Measurements from ENCODE around the gene NPAS1. TPM values are rescaled to one million over a fixed set of nuclear protein-coding genes. Genes with fewer than 3 reads are reported as not detected.

Gene NPAS1
- total and polyA plus RNA-seq, 2 of the 8 experiments (the other 6 are each of a cell fraction or from before 2014, with no cell fraction given), result 9.9 to 13.9 TPM

GRCh38 chr19:47047763-47048405 is 28.2 kb downstream of the NPAS1 start:
- Histone ChIP-seq H3K27ac (ENCODE audit: low read depth, low read length) (no peak overlapping the region), H3K14ac (ENCODE audit: insufficient read length) (no peak overlapping the region), H3K18ac (ENCODE audit: extremely low read depth, low read length) (peak overlapping the region; percentile 51; the same call in 1 of the 2 replicates), H3K79me2 (ENCODE audit: control insufficient read depth in 1 of 2, insufficient read depth in 2 of 2, low read length in 2 of 2) (peaks cover 0 to 10% of the 10 kb centered on the region in 2 experiments; a peak in 2 of 4 replicates), H3K23ac (ENCODE audit: insufficient read length) (no peak overlapping the region), H2BK120ac (replicated peaks; ENCODE audit: low read depth, low read length) (no peak overlapping the region), H2AFZ (ENCODE audit: low read length) (peak overlapping the region; percentile 60; the same call in 1 of the 2 replicates), H4K5ac (ENCODE audit: insufficient read length, low read depth, low read length) (no peak overlapping the region), H3K4ac (replicated peaks; ENCODE audit: insufficient read length, low read depth, low read length) (no peak overlapping the region), H2BK5ac (ENCODE audit: low read depth, low read length) (no peak overlapping the region), H4K20me1 (replicated peaks in 1 of 2; ENCODE audit: control insufficient read depth in 1 of 2, insufficient read depth in 2 of 2, low read length in 2 of 2) (peaks cover 0 to 3% of the 10 kb centered on the region in 2 experiments), H3K27me3 (replicated peaks in 1 of 4; ENCODE audit: control insufficient read depth in 3 of 4, extremely low read depth in 1 of 4, insufficient read depth in 3 of 4, low read length in 3 of 4) (no peaks in the 10 kb centered on the region), H3K4me1 (replicated peaks in 1 of 4; ENCODE audit: control insufficient read depth in 3 of 4, insufficient read depth in 4 of 4, low read length in 3 of 4) (peaks cover 0 to 5% (median 4%) of the 10 kb centered on the region in 4 experiments; a peak in 3 of 7 replicates), H3K79me1 (ENCODE audit: low read depth, low read length) (peaks cover 6% of the 10 kb centered on the region), H3K9ac (replicated peaks in 1 of 4; ENCODE audit: extremely low read depth in 1 of 4, low read depth in 3 of 4, low read length in 3 of 4) (peak overlapping the region in 3 of 4 experiments; percentile 45 to 77 (median 51); a peak in 6 of 7 replicates), H4K8ac (ENCODE audit: extremely low read depth, insufficient read depth, low read length) (peak overlapping the region; percentile 88; the same call in 1 of the 2 replicates), H3K9me3 (ENCODE audit: insufficient read depth in 2 of 2, low read depth in 1 of 2, low read length in 1 of 2) (no peaks in the 10 kb centered on the region), H2AK5ac (ENCODE audit: low read depth, low read length) (0 out of 2 replicates have a peak overlapping the region, but pooled peaks have one; percentile 32), H3K4me3 (ENCODE audit: extremely low read depth in 1 of 4, insufficient read depth in 2 of 4, low read depth in 3 of 4, low read length in 4 of 4) (peak overlapping the region; percentile 62 to 88 (median 80)), H2BK15ac (ENCODE audit: low read length) (no peak overlapping the region), H2BK12ac (ENCODE audit: low read depth, low read length) (no peak overlapping the region), H3K23me2 (ENCODE audit: low read depth, low read length) (peaks cover 4% of the 10 kb centered on the region), H2BK20ac (ENCODE audit: low read length) (no peak overlapping the region), H3K56ac (replicated peaks; ENCODE audit: insufficient read length, low read depth, low read length) (no peak overlapping the region), H3K4me2 (ENCODE audit: insufficient read depth in 1 of 2, low read depth in 2 of 2, low read length in 2 of 2) (peak overlapping the region; percentile 70 to 88), H4K91ac (replicated peaks; ENCODE audit: insufficient read length, low read length) (no peak overlapping the region), H3K36me3 (ENCODE audit: control insufficient read depth in 2 of 4, insufficient read depth in 4 of 4, low read length in 3 of 4) (peaks cover 0 to 6% (median 2%) of the 10 kb centered on the region in 4 experiments; a peak in 2 of 8 replicates)
- FAIRE-seq (peak; percentile 85), DNase-seq (ENCODE audit: low read depth in 1 of 2, low spot score in 2 of 2) (peak; percentile 63 to 91)
- ChIA-PET CTCF (ENCODE audit: partially characterized antibody) (interaction anchor here (0.6 to 2.3 kb wide), 5 partner anchors 10 to 86 kb away, joined by 3 to 7 read pairs (median 4); no protein-coding TSS in a partner anchor), POLR2A (ENCODE audit: partially characterized antibody) (interaction anchor here (0.5 to 3.5 kb wide), 15 partner anchors 10 to 177 kb away, joined by 3 to 31 read pairs (median 6); partner anchors contain the start of genes NPAS1 and ZC3H4)
- WGBS, 2 experiments (ENCODE audit: extremely low coverage in 1 of 2, insufficient coverage in 1 of 2, insufficient read length in 1 of 2, insufficient replicate concordance in 2 of 2, low coverage in 1 of 2, low lambda C conversion rate in 2 of 2, missing lambda C conversion rate in 1 of 2), result 3% methylated on average over 28 of the region's 42 CpGs; no CpG with 5 or more reads in 1 of the 2 experiments
- TF ChIP-seq GTF2F1 (IDR thresholded peaks at IDR 0.05; ENCODE audit: borderline replicate concordance, low read depth, low read length), result no peak
- no peak for TF ChIP-seq EP300 (IDR thresholded peaks at IDR 0.05; ENCODE audit: borderline replicate concordance in 1 of 2, low read depth in 2 of 2, low read length in 2 of 2)
- TF ChIP-seq GABPA (IDR thresholded peaks at IDR 0.05; ENCODE audit: borderline replicate concordance, insufficient read depth, low read length), result no peak
- peak; percentile 51 for TF ChIP-seq ASH2L (IDR thresholded peaks at IDR 0.05; ENCODE audit: low read length)
- TF ChIP-seq SP1 (IDR thresholded peaks at IDR 0.05; ENCODE audit: low read depth, low read length), result peak; percentile 82
- TF ChIP-seq TAF7 (optimal IDR thresholded peaks at IDR 0.05; ENCODE audit: borderline replicate concordance, low read depth, low read length), result no peak
- peak; percentile 53; the same call in 1 of the 2 replicates for TF ChIP-seq TBP (IDR thresholded peaks at IDR 0.05; ENCODE audit: low read depth, low read length)
- no peak for TF ChIP-seq RNF2 (IDR thresholded peaks at IDR 0.05; ENCODE audit: borderline replicate concordance, low read depth, low read length, missing control alignments, poor library complexity, severe bottlenecking)
- TF ChIP-seq ZNF274 (IDR thresholded peaks at IDR 0.05; ENCODE audit: borderline replicate concordance, extremely low read depth, low read length), result no peak
- no peak for TF ChIP-seq CTBP2 (IDR thresholded peaks at IDR 0.05; ENCODE audit: borderline replicate concordance, insufficient read depth, insufficient read length, low read length)
- TF ChIP-seq CREB1 (IDR thresholded peaks at IDR 0.05), result 0 out of 2 replicates have a peak, but pooled peaks have one; percentile 12
